Muscle of leg (tissue), 11 donors: ENCODE data around the gene CFAP251. TPM values are rescaled to one million over a fixed set of nuclear protein-coding genes. Genes with fewer than 3 reads are reported as not detected.
A peak's percentile ranks its signal among the peaks of the same experiment; 100 is the strongest.

Source experiments
- DNase-seq: peaks from one replicate; pipeline ENCODE4 v3.0.0; 2013
- H3K27ac ChIP-seq: one replicate; pipeline ENCODE4 v1.5.1; 2013; ENCODE audit warnings: mild to moderate bottlenecking, low read length, control low read depth
- H3K27me3 ChIP-seq: one replicate; pipeline ENCODE4 v1.6.1; 2013; ENCODE audit warnings: low read length; ENCODE audit not compliant: control insufficient read depth, insufficient read depth
- H3K36me3 ChIP-seq: one replicate; pipeline ENCODE4 v1.6.1; 2013; ENCODE audit warnings: low read length; ENCODE audit not compliant: control insufficient read depth, insufficient read depth
- H3K4me1 ChIP-seq: one replicate; pipeline ENCODE4 v1.6.1; 2013; ENCODE audit warnings: low read length; ENCODE audit not compliant: control insufficient read depth, insufficient read depth
- H3K4me3 ChIP-seq: one replicate; pipeline ENCODE4 v1.5.1; 2013; ENCODE audit warnings: low read length, control low read depth
- H3K9me3 ChIP-seq: replicated peaks from 2 replicates; pipeline ENCODE4 v1.6.1; 2013; ENCODE audit warnings: low read depth, low read length; ENCODE audit not compliant: control insufficient read depth
- WGBS: methylation state at CpG from one replicate; pipeline ENCODE4 v1.1.5; 2013; ENCODE audit warnings: missing lambda C conversion rate; ENCODE audit not compliant: insufficient coverage; 5-methylcytosine and 5-hydroxymethylcytosine counted together
- polyA plus RNA-seq, 8 donors: library from polyadenylated mRNA; unstranded; fragments of 120-200 nt; gene quantifications; one replicate each; pipeline versions ENCODE4 v1.2.1 to v1.2.3, GENCODE V29; 2013; ENCODE audit warnings: inconsistent platforms in 1 of 8, low replicate concordance in 1 of 8; ENCODE audit not compliant: insufficient read length in 8 of 8, insufficient read depth in 1 of 8
- total RNA-seq: library from RNA; stranded (reverse); fragments of 120-200 nt; gene quantifications from one replicate; pipeline ENCODE4 v1.2.4, GENCODE V29; 2013

CFAP251 gene
- total and polyA plus RNA-seq, 9 donors: 0.74 to 2.1 (median 1.2) TPM

DNA sequence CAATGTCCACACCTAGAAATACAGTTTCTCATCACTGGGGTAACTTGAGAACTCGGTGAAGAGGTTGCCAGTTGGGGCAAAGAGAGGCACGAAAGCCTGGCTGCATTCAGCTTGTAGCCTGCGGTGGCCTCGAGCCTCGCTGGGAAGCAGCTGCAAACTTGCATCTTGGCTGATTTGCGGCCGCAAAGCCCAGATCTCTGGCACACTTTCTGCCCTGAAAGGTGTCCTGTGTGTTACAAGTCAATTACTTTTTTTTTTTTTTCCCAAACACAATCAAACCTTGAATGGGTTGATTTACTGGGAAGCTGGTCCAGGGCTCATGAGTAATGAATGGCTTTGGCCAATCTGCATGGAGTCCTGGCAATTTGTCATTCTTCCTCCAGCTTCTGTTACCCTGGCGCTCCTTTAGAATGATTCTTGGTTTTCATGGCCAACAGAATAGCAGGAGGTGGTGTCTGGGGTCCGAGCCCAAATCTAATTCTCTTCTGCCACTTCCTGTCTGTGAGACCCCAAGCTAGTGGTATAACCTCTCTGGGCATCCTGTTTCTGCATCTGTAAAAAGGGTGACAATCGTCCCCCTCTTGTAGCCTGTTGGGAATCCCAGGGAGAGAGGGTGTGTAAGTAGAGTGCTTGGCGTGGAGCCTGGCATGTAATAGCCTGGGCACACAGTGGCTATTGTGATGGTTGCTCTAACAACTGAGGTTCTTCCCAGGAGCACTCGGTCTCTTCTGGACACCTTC is 109.9 kb downstream of the CFAP251 start:
- H3K9me3 ChIP-seq: no peaks in the 10 kb centered on the region
- H3K27ac ChIP-seq: peak overlapping the region; percentile 20
- no peak overlapping the region for H3K4me3 ChIP-seq
- 70% methylated on average over 6 of the region's 12 CpGs for WGBS
- H3K27me3 ChIP-seq: no peaks in the 10 kb centered on the region
- H3K4me1 ChIP-seq: peaks cover 29% of the 10 kb centered on the region
- peak; percentile 15 for DNase-seq
- no peaks in the 10 kb centered on the region for H3K36me3 ChIP-seq

- no peak overlapping the region for H3K27ac ChIP-seq
- H3K4me1 ChIP-seq: peaks cover 22% of the 10 kb centered on the region
- 88% methylated on average over 23 of the region's 23 CpGs for WGBS
Measured at GRCh38 chr12:122028905-122029560, 110.6 kb downstream of the CFAP251 start.

GRCh38 chr12:122029620-122030423 is 111.4 kb downstream of the CFAP251 start:
- Histone ChIP-seq H3K4me3 (no peak overlapping the region), H3K9me3 (no peaks in the 10 kb centered on the region), H3K36me3 (no peaks in the 10 kb centered on the region), H3K27ac (no peak overlapping the region), H3K4me1 (peaks cover 14% of the 10 kb centered on the region), H3K27me3 (no peaks in the 10 kb centered on the region)
- DNase-seq: no peak
- WGBS: 82% methylated on average over 25 of the region's 28 CpGs

More at GRCh38 chr12:122028905-122029560, 110.6 kb downstream of the CFAP251 start:
- H3K4me3 ChIP-seq: no peak overlapping the region
- no peaks in the 10 kb centered on the region for H3K9me3 ChIP-seq
- H3K27me3 ChIP-seq: no peaks in the 10 kb centered on the region
- DNase-seq: no peak
- H3K36me3 ChIP-seq: no peaks in the 10 kb centered on the region

- no peak overlapping the region for H3K27ac ChIP-seq
- H3K4me3 ChIP-seq: no peak overlapping the region
- H3K4me1 ChIP-seq: peaks cover 11% of the 10 kb centered on the region
- no peak for DNase-seq
- H3K27me3 ChIP-seq: no peaks in the 10 kb centered on the region
- peaks cover 4% of the 10 kb centered on the region for H3K36me3 ChIP-seq
- H3K9me3 ChIP-seq: no peaks in the 10 kb centered on the region
- WGBS: 86% methylated on average over 5 of the region's 13 CpGs
Measured at GRCh38 chr12:122030424-122031035, 112.1 kb downstream of the CFAP251 start.

GRCh38 chr12:122031342-122032216 is 113.2 kb downstream of the CFAP251 start:
- DNase-seq: no peak
- 61% methylated on average over 15 of the region's 21 CpGs for WGBS

DNA sequence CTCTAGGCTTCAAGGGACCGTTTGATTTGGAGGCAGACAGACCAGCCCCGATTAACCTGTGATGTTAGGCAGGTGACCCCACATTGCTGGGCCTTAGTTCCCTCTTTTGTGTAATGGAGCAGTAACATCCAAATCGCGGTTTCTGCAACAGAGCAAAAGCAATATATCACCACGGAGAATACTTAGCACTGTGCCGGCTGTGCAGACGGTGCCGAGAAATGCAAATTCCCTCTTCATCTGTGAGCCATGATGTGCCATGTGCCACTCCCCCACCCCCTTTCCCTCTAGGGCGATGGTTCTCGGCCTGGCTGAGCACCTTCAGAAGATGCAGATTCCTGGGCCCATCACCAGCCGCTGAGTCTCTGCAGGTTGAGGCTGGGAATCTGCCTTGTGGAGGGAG is 114.2 kb downstream of the CFAP251 start:
- DNase-seq: no peak
- H3K27me3 ChIP-seq: no peaks in the 10 kb centered on the region
- 86% methylated on average over 7 of the region's 11 CpGs for WGBS

More at GRCh38 chr12:122031342-122032216, 113.2 kb downstream of the CFAP251 start:
- H3K9me3 ChIP-seq: no peaks in the 10 kb centered on the region
- peaks cover 11% of the 10 kb centered on the region for H3K4me1 ChIP-seq
- H3K4me3 ChIP-seq: no peak overlapping the region
- no peaks in the 10 kb centered on the region for H3K27me3 ChIP-seq
- peaks cover 14% of the 10 kb centered on the region for H3K36me3 ChIP-seq
- H3K27ac ChIP-seq: no peak overlapping the region

DNA sequence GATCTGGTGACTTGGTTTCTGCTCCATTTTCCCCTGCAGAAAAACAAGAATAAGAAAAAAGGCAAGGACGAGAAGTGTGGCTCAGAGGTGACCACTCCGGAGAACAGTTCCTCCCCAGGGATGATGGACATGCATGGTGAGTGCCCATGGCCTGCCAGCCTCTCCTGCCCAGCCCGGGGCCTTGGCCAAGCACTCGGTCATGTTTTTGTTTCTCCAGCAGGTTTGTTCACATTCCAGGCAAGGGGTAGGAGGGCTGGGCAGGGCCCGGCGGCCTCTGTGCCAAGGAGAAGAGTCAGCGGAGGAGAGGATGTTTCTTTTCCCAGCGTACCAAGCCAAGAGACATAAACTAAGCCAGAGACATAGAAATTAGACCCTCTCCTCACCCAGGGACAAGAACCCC is 116.9 kb downstream of the CFAP251 start:
- Histone ChIP-seq H3K27me3 (no peaks in the 10 kb centered on the region), H3K36me3 (peaks cover 32% of the 10 kb centered on the region), H3K9me3 (no peaks in the 10 kb centered on the region), H3K27ac (no peak overlapping the region), H3K4me3 (no peak overlapping the region), H3K4me1 (no peaks in the 10 kb centered on the region)
- WGBS: 88% methylated on average over 4 of the region's 8 CpGs
- no peak for DNase-seq

More for the DNA sequence above, 114.2 kb downstream of the CFAP251 start:
- H3K36me3 ChIP-seq: peaks cover 22% of the 10 kb centered on the region
- no peak overlapping the region for H3K27ac ChIP-seq
- no peak overlapping the region for H3K4me3 ChIP-seq
- peaks cover 11% of the 10 kb centered on the region for H3K4me1 ChIP-seq
- no peaks in the 10 kb centered on the region for H3K9me3 ChIP-seq

GRCh38 chr12:122036153-122036552 is 117.8 kb downstream of the CFAP251 start:
- H3K36me3 ChIP-seq: peaks cover 32% of the 10 kb centered on the region
- WGBS: 97% methylated on average over 4 of the region's 6 CpGs
- no peaks in the 10 kb centered on the region for H3K4me1 ChIP-seq
- no peak for DNase-seq
- H3K27ac ChIP-seq: no peak overlapping the region
- H3K27me3 ChIP-seq: no peaks in the 10 kb centered on the region
- H3K4me3 ChIP-seq: no peak overlapping the region
- no peaks in the 10 kb centered on the region for H3K9me3 ChIP-seq
